GM18526 (cell line): ENCODE data around the gene H2AZ1.

Experiments used
- POLR2A ChIP-seq: IDR thresholded peaks from 3 replicates; pipeline ENCODE4 v1.6.1; 2011; ENCODE audit not compliant: insufficient read length; ENCODE audit errors: extremely low read depth

Gene H2AZ1

DNA sequence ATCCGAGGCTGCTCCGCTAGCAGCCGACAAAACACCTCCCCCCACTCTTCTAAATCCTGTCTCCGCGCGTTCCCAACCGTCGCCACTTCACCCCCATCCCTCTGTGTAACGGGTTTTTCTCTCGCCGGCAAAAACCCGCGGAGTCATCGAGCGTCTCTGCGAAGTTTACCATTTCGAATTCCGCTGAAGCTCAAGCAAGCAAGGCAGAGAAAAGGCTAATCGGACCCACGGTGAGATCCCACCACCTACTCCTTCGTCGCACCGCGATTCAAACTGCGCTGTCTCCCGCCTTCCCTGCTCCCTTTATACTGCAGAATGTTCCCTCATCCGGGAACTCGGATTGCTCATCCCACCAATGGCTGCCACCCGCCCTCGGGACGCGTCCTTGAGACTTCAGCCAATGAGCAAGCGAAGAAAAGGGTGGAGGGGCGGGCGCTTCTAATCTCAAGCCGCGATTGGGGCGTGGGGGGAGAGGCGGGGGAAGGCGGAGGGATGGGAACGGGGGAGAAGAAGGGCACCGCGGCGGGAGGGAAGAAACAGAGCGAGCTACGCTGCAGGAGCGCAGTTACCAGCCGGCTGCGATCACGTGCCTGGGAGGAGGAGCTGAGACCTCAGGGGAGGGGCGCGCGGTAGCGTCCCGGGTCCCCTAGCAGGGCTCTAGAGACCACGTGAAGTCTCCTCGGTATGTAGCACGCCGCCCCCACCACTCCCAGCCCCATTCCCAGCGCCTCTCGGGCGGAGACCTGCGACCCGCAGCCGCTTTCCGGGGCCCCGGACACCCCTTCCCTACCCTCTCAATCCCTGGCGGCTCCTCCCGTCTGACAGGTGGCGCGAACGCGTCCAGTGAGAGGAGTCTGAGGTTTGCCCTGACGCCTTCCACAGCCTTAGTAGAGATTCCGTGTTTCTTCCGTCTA is at the start of gene H2AZ1:
H2AZ1 (minus strand) TSS at position 277 of the 914 bp plus-strand sequence; CDS start at position 172, 105 bp downstream.
- TF ChIP-seq POLR2A, result peak; percentile 99

DNA sequence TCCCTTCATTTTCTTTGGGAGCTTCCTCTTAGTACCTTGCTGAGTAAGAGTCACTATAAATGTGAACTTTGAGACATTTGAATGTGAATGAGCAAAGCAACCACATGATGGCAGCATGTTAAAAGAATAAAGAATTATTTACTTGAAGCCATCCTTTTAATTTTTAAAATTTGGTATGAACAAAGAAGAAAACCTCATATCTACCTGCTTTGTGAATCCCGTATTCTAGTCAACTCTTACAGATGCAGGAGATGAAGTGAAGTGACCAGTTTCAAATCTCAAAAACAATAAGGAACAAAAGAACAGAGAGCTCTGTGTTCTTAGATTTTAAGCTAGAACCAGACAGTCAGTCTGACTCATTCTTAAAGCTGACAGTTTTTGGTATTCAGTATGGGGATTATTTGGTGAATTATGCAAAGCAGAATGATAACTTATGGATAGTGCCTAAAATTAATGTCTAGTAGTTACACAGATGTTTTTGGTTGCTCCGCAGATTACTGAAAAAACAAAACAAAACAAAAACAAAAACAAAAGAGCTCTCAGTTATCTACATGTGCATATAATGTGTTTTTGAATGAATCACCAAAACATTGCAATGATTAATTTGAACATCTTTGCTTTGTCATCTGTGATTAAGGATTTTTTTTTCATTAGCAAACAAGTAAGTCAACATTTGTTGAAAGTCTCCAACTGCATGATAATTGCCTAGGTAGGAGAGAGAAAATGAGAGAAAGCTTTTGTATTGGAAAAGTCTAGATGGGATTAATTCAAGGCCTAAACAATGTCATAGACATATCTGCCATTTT is 48.2 kb upstream of the H2AZ1 start:
- no peak for TF ChIP-seq POLR2A

DNA sequence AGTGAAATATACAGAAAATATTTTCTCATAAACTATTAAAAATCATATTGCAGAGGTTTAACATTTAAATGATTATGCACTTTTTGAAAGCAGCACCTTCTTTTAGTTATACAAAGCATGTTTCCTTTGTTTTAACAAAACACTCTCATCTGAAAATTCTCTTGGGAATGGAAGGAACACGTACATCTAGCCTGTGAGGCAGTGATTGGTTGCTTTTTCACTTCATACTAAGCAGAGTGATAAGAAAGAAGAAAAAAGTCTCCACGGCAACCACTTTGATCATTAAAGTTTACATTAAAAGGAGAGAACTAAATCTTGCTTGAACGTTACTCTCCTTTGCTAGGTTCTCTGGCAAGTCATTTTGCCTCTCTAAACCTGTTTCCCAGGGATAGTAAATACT is 41.7 kb upstream of the H2AZ1 start:
- TF ChIP-seq POLR2A, result no peak

DNA sequence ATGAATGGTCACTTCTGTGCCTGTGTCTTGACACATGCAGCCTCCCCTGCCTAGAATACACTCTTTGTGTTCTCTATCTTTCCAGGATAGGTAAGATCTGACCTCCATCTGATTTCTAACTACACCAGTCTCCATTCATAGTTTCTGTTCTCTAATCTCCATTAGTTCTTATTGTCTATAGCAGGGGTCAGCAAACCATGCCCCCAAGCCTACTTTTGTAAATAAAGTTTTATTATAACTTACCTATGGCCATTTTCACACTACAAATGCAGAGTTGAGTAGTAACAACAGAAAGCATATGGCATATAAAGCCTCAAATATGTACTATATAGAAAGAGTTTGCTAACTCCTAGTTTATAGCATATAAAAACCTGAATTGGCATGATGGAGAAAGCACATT is 37.6 kb upstream of the H2AZ1 start:
- TF ChIP-seq POLR2A, result no peak

DNA sequence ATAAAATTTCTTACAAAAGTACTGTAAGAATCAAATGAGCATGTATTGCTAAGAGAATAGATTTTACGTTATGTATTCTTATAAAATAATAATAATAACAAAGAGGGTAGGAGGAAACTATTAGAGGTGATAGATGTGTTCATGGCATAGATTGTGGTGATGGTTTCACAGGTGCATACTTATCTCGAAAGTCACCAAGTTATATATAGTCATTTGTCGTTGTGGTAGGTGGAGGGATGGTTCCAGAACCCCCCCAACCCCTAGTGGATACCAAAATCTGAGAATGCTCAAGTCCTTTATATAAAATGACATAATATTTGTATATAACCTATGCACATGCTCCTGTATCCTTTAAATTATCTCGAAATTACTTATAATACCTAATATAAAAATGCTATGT is 36.7 kb upstream of the H2AZ1 start:
- TF ChIP-seq POLR2A, result no peak

DNA sequence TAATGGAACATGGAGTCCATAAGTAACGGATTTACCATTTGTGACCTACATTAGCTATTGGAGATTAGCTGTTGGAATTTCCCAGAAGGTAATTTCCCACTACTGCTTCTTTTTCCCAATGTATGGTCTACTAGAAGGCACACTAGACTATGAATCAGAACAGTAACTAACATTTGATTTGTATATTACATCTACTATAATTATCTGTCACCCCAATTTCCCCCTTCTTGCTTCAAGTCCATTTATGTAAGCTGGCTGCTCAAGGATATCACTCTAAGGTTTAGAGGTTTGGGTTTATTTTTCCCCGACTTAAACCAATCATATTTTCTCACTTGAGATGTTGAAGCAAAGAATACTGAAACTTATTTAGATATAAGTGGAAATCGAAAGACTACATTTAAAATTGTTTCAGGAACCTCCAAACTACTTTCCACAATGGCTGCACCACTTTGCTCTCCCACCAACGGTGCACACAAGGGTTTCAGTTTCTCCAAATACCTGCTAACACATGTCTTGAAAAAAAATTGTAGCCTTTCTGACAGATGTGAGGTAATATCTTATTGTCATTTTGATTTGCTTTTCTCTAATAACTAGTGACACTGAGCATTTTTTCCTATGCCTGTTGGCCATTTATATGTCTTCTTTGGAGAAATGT is 33.3 kb upstream of the H2AZ1 start:
- no peak for TF ChIP-seq POLR2A

DNA sequence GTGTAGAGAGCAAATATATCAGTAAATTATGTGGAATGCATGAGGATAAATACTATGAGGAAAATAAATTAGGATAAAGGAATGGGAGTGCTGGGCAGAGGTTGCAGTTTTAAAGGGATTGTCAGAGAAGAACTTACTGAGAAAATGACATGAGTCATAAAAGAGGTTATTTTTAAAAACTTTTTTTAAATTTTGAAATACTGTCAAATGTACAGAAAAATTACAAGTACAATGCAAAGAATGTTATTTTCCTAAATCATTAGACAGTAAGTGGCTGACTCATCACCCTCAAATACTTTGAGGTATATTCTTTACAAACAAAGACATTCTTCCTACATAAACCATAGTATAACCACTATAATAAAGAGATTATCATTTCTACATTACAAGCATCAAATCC is 29.8 kb upstream of the H2AZ1 start:
- no peak for TF ChIP-seq POLR2A

DNA sequence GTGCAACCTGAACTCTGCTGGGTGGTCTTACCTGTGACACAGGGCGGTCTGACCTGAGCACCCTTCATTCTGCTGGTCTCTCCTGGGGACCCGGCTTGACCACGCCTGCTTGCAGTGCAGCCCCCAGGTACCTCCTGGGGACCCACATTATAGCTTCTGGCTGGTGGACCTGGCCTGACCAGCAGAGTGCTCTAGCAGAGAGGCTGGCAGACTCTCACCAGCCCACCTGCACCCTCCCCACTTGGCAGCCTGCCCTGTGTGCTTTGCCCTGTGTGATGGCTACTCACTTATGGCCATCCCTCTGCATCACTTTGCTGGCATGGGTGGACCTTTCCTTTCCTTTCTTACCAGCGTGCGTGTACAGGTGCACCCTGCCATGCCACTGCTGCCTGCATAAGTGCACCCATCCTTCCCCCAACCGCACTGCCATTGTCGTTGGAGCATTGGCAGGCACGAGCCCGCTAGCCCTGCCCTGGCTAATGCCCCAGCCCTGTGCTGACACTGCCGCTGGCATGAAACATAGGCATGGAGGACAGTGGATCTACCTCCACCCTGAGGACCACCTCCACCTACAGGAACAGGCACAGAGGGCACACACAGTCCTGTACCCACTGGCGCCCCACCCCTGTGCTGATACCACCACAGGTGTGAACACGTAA is 21.5 kb upstream of the H2AZ1 start:
- TF ChIP-seq POLR2A, result no peak

DNA sequence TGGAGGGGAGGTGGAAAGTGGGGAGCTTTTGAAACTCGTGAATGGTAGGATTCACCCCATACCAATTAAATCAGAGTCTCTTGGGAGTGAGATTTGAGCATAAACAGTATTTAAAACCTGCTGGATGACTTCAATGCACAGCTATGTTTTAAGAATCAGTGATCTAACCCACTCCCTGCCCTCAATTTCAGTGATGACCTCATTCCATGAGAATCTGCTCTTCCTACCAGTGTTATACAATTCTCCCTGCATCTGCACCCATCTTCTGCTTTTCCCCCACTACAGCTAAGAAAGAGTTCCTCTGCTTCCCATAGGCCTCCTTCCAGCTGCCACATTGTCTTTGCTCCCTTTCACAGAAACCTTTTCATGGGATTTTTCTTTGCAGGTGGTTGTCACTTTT is 18.3 kb upstream of the H2AZ1 start:
- TF ChIP-seq POLR2A, result no peak

DNA sequence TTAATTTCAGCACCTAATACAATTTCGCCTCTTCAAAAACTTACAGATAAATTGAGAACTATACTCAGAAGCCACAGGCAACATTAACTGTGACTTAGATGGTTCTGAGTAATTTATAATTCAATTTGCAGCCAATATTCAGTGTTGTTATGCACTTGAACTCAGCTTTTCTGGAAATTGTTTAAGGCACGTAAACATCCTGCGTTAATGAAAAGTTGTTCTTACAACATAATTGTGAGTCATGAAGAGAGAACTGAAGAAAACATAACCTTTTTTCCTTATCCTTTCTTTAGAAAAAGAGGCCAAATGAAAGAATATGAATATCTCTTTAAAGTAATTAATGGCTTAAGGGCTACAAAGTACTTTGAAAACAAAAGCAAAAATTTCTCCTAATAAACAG is 16.6 kb upstream of the H2AZ1 start:
- TF ChIP-seq POLR2A, result no peak

DNA sequence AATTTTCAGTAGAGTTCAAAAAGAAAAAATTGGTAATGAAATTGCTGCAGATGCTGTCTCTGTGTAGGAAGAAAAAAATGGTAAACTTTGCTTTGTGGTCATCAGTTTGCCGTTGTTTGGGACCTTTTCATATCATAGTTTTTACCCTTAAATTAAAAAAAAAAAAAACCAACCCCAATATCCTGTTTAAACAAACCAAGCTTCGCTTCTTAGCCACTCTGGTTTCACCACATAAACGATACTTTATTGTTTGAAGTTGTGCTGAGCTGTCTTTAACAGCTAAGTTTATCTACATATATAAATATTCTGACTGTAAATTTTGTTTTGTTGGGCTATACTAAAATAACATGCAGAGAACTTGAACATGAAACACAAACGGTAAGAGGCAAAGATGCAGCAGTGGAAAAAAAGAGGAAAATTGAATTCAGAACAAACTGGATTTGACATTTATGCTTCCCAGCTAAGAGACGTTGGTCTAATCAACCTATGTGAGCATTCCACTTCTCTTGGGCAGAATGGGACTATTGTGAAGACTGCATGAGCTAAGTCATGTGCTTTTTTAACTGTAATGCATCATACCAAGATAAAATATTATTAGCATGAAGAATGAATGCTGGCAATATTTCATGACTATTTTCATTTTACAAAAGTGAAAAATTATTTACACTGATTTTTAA is 15.7 kb upstream of the H2AZ1 start:
- TF ChIP-seq POLR2A, result no peak

DNA sequence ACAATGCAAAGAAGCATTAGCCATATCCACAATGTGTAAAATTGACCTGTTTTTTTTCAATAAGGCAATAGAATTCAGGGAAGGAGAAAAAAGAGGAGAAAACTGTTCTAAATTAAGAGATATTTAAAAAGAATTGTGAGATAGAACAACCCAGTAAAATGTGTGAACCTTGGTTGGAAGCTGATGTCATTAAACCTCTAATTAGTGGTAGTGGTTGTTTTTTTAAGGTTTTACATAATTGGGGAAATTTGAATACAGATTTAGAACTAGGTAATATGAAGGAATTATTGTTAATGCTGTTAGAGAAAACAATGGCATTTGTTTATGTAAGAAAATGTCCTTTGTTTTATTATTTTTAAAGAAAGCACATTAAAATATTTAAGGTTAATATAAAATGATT is 15.1 kb upstream of the H2AZ1 start:
- TF ChIP-seq POLR2A, result no peak

DNA sequence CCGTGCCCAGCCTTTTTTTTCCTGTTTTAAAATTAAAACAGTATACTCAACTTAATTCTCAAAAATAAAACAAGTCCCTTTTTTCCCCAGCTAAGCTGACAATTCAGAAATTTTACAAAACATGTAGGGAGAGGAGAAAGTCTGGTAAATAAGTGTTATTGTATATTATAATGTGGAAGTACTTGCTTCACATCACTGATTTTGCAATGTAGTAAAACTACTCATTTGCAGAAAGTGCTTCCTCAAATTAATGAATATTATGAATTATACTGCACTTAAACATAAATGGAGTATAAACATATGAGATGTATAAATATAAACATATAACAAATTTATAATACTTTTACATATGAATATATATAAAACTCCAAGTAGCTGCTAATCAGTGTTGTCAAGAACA is 11.6 kb upstream of the H2AZ1 start:
- no peak for TF ChIP-seq POLR2A

DNA sequence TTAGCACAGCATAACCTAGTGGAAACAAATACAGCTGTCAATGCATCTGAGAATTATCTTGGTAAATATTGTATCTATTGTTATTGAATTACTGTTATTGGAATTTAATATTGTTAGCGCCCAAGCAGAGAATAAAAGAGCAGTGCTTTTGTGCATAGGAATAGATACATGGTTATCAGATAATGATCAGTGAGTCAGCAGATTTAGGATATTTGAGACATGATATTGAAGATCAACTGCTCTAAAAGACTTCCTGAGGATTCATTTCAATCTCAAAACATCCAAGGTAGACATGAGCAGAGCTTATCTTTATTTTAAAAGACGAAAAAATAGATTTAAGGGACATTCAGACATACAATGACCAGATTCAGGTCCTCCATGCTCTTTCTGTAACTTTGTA is 10.6 kb upstream of the H2AZ1 start:
- no peak for TF ChIP-seq POLR2A

DNA sequence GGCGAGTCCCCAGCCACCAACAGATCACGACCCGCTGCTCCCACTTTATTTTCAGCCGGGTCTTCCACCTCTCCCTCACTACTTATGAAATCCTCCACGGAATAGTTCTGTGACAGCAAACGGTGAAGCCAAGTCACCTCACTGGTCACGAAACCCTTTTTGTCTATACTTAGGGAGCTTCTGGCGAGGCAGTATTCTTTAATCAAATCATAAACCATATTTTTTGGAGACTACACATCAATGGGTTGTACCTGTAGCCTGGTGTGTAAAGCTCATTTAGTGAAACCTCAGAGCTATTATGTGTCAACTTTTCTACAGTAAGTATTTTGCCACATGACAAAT is 809 bp upstream of the H2AZ1 start:
- TF ChIP-seq POLR2A, result no peak
